ENCODE data around the gene SPNS2.

SPNS2 gene

GRCh38 chr17:4520060-4520893, 21.6 kb downstream of the SPNS2 start:
- DNase-seq (ENCODE audit: low read depth), result no peak

- DNase-seq (ENCODE audit: low read depth), result no peak
Measured at GRCh38 chr17:4520894-4521600, 22.4 kb downstream of the SPNS2 start.

GRCh38 chr17:4522661-4523060, 24.0 kb downstream of the SPNS2 start:
- no peak for DNase-seq (ENCODE audit: low read depth)

- DNase-seq (ENCODE audit: low read depth), result no peak
Measured at GRCh38 chr17:4523946-4524345, 25.3 kb downstream of the SPNS2 start.

GRCh38 chr17:4525691-4526397, 27.2 kb downstream of the SPNS2 start:
- no peak for DNase-seq (ENCODE audit: low read depth)

GRCh38 chr17:4527134-4527533, 28.5 kb downstream of the SPNS2 start:
- DNase-seq (ENCODE audit: low read depth), result no peak

- no peak for DNase-seq (ENCODE audit: low read depth)
Measured at GRCh38 chr17:4527566-4528125, 29.0 kb downstream of the SPNS2 start.

GRCh38 chr17:4529533-4530152, 31.0 kb downstream of the SPNS2 start:
- DNase-seq (ENCODE audit: low read depth), result no peak

GRCh38 chr17:4530799-4531730, 32.4 kb downstream of the SPNS2 start:
- no peak for DNase-seq (ENCODE audit: low read depth)

GRCh38 chr17:4531988-4532736, 33.5 kb downstream of the SPNS2 start:
- no peak for DNase-seq (ENCODE audit: low read depth)

GRCh38 chr17:4532860-4533522, 34.3 kb downstream of the SPNS2 start:
- no peak for DNase-seq (ENCODE audit: low read depth)

GRCh38 chr17:4533523-4534504, 35.1 kb downstream of the SPNS2 start:
- no peak for DNase-seq (ENCODE audit: low read depth)

- DNase-seq (ENCODE audit: low read depth), result no peak
Measured at GRCh38 chr17:4534515-4534914, 35.8 kb downstream of the SPNS2 start.

- DNase-seq (ENCODE audit: low read depth), result no peak
Measured at GRCh38 chr17:4534928-4535666, 36.4 kb downstream of the SPNS2 start.

- DNase-seq (ENCODE audit: low read depth), result no peak
Measured at GRCh38 chr17:4535667-4536258, 37.1 kb downstream of the SPNS2 start.

GRCh38 chr17:4536259-4536741, 37.6 kb downstream of the SPNS2 start:
- DNase-seq (ENCODE audit: low read depth), result no peak
